GM15510 (cell line): ENCODE measurements around the gene AOPEP.

Experiments
- POLR2A ChIP-seq: IDR thresholded peaks from 3 replicates; pipeline ENCODE4 v1.6.1; 2011; ENCODE audit warnings: borderline replicate concordance; ENCODE audit not compliant: insufficient read length; ENCODE audit errors: extremely low read depth

AOPEP gene

DNA sequence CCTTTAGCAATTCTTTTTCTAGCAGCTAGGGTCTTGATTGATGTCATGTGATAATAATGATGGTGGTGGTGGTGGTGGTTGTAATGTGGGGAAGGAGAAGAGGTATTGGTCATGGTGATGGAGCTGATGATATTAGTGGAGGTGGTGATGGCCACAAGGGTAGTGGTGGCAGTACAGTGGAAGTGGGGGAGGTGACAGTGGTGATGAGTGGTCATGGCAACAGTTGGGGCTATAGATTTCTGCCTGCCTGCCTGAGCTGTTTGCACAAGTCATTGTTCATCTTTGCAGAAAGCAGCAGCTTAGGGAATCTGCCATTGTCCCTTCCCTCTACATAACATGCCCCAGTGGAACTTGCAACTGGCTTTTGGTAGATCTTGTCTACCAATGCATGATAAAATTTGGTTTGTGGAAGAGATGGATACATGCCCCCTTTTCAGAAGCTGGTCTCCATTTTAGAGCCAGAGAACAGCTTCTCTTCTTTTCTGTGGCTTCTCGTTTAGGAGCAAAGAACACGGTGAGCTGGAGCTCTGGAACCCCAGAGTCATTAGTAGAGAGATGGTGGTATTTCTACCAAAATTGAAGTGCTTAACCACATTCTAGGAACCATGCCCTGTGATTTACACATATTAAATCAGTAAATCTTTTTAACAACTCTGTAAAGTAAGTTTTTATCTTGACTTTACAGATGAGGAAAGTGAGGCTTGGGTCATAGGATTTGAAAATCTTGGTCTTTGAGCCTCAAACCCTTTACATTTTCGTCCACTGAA, 100.3 kb downstream of the AOPEP start:
- TF ChIP-seq POLR2A: no peak

DNA sequence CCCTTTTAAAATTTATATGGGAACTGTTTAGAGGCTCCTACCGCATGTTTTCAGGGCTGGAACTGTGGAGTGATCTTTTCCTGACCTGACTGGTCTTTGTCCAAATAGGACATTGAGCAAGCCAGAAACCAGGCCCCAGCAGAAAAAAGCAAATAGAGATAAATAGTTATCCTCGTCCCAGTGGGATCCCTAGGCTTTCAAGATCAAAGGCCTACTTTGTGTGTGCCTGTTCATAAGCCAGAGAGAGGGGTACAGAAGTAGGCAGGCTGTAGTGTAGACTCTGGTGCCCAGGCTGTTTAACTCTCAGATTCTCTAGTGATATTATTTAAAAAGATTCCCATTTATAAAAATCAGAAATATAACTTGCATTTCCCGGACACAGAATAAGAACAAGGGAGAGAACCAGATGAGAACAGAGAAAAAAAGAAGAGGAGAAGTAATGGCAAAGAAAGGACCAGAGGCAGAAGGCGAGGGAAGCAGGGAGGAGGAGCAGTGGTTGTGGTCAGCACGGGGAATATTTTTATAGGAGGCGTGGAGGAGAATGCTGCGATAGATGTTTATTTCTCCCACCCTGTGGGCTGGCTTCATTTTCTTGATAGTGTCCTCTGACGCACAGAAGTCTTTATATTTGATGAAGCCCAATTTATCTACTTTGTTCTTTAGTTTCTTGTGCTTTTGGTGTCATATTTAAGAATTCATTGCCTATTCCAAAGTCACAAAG, 101.2 kb downstream of the AOPEP start:
- no peak for TF ChIP-seq POLR2A

DNA sequence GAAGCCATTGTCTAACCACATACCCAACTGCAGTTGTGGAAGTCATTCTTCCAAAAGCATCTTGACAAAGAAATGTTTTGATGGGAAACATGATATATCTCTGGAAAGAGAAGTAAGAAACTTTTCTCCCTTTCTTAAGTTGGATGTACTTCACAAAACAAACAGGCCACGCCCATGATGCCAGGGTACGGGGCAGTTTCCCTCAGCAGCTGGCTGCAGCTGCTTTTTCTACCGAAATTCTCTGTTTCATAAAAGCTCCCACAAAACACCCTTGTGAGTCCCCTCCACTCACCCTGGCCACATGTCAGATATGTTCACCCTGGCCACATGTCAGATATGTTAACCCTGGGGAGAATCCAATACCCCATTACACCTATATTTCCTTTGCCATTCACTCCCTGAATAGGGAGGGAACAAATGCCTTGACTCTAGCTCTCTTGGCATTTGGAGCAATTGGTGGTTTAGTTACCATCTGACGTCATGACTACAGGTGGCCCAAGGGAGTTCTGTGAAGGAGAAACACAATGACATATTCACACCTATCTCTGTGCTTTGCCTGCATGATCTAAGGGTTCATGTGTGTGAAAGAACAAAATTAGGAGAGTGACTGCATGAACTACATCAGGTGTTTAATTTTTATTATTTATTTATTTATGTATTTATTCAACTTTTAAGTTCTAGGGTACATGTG, 103.0 kb downstream of the AOPEP start:
- TF ChIP-seq POLR2A: no peak

DNA sequence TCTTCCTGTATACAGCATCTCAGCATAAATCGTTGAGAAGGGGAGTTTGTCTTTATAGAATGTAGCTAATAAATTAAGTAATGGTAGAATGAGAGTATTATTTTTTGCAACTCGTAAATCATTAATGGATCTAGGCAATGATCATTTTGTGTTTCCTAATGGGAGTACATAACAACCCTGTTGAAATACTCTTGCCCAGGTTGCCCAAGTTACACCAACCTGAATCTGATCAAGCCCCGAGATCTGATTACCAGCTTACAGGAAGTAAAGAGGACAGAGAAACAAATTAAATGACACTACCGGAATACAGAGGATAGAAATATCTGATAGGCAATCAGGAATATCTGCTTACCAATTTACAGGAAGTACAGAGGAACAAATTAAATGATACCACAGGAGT, 107.3 kb downstream of the AOPEP start:
- TF ChIP-seq POLR2A: no peak

DNA sequence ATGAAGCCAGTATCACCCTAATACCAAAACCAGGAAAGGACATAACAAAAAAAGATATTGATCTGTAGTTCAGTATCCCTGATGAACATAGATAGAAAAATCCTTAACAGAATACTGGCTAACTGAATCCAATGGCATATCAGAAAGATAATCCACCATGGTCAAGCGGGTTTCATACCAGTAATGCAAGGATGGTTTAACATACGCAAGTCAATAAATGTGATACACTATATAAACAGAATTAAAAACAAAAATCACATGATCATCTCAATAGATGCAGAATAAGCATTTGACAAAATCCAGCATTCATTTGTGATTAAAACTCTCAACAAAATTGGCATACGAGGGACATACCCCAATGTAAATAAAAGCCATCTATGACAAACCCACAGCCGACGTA, 110.9 kb downstream of the AOPEP start:
- TF ChIP-seq POLR2A: no peak

DNA sequence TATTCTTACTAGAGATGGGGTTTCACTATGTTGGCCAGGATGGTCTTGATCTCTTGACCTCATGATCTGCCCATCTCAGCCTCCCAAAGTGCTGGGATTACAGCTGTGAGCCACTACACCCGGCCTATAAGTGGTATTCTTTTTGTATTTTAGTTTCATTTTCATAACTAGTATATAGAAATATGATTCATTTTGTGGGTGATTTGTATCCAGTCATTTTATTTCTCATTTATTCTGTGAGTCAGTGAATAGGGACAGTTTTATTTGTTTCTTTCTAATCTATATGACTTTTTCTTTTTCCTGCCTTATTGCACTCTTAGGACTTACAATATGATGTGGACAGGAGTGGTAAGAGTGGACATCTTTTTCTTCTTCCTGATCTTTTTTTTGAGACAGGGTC, 112.9 kb downstream of the AOPEP start:
- TF ChIP-seq POLR2A: no peak

DNA sequence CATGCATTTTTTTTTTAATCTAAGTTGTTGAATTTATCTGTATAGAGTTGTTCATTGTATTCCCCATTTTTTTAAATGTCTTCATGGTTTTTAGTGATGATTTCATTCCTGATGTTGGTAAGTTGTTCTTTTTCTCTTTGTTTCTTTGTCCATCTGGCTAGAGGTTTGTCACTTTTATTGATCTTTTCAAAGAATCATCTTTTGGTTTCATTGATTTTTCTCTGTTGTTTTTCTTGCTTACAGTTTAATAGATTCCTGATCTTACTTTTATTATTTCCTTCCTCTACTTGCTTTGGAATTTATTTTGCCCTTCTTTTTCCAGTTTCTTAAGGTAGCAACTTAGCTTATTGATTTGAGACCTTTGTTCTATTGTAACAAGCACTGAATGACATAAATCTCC, 114.2 kb downstream of the AOPEP start:
- no peak for TF ChIP-seq POLR2A

DNA sequence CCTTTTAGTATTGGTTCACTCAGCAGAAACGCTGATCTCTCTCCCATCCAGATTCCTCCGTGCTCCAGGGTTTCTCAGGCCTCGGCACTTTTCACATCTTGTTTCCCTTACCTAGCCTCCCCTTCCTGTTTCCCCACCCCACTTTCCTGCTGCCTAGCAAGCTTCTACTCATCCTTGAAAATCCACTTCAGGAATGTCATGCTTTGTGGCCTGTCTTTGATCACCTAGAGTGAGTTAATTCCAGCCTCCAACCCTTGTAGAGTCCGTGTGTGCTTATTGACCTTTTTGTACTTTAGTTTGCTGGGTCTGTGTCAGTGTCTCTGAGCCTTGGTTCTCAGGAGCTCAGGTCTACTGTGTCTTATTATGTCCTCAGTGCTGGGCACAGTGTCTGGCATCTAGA, 116.6 kb downstream of the AOPEP start:
- TF ChIP-seq POLR2A: no peak

DNA sequence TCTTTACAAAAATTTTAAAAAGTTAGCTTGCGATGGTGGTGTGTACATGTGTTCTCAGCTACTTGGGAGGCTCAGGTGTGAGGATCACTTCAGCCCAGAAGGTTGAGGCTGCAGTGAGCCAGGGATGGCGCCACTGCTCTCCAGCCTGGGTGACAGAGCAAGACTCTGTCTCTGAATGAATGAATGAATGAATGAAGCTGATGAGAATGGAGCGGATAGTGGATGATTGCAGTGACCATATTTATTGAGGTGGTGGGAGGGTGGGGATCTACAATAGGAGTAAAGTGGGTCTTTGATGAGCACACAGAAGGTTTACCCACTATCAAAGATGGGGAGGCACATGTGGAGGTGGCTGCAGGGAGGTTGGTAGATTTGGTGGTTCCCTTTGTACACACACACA, 120.2 kb downstream of the AOPEP start:
- no peak for TF ChIP-seq POLR2A

DNA sequence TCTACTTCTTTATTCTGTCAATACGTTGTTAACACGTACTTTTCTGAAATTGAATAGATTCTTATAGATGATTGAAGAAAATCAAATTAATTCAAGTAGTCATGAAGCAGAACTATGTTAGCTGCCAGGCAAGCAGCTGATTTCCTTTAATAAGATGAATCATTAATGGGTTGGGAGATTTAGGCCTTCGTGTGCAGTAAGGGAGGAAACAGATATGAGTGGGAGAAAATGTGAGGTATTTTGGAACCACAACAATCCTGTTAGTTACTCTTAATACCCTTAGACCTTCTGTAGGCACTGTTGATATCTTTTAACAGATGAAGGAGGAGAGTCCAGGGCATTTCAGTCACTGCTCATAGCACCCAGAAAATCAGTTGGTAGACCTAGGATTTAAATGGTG, 121.0 kb downstream of the AOPEP start:
- no peak for TF ChIP-seq POLR2A

DNA sequence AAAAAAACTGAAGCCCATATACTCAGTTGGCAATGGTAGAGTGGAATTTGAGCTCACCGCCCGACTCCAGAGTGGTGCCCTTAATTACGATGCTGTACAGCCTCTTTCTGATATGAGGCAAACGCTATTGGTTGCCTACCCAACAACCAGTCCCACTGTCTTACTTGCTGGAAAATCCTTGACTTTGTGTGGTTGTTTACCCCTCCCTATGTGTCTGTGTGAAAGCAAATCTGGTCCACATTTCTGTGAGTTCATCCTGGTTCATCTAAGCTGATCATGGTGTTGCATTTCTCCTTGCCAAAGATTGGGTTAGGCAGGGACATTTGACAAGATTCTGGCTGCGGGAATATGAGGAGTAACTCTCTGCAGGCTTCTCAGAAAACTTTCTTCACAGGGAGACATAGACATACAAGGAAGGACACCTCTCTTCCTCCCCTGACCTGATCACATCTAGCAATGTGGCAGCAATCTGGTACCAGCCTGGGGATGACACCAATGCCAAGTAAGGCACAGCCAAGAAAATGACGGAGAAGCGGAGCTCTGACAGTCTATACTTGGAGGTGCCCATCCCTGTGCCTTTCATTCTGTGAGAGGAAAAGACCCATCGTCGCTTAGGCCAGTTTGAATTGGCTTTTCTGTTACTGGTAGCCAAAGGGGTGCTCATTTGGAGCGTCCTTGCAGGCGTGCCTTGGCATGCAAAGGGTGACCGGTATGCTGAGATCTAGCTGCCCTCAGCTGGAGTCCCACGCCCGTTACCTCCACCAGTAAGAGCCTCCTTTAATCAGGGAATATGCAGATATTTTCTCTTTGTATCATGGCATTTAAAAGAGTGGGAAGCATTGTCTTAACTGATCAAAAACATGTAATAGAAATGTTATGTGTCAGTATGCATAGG, 124.3 kb downstream of the AOPEP start:
- TF ChIP-seq POLR2A: no peak

DNA sequence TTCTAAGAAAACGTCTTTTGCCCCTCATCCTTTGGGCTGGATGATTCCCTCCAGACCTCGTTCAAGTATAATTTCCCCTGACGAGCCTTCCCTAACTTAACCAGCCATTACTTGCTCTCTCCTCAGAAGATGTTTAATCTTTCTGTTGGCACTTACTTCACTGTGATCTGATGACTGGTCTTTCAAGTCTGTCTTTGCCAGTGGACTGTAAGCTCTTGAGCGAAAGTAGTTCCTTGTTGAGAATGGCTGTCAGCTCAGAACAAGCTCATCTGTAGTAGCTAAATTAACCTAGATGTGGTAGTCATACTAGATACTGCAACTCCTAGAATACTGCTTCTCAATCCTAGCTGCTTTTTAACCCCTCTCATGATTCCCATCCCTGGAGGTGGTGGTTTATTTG, 125.0 kb downstream of the AOPEP start:
- no peak for TF ChIP-seq POLR2A

DNA sequence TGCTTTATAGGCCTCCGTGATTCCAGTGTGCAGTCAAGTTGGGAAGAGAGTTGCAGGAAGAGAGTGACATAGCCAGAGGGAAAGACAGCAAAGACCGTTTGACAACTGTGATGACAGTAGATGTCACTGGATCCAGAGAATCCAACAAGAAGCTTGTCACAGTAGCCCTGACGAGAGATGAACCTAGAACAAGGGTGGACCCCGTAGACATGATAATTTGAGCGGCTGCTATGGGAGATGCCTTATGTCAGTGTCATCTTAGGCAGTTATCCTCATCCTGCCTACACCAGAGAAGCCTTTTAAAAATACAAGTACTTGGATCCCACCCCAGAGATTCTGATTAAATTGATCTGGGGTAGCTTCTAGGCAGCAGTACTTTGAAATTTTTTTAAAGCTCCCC, 125.4 kb downstream of the AOPEP start:
- no peak for TF ChIP-seq POLR2A

DNA sequence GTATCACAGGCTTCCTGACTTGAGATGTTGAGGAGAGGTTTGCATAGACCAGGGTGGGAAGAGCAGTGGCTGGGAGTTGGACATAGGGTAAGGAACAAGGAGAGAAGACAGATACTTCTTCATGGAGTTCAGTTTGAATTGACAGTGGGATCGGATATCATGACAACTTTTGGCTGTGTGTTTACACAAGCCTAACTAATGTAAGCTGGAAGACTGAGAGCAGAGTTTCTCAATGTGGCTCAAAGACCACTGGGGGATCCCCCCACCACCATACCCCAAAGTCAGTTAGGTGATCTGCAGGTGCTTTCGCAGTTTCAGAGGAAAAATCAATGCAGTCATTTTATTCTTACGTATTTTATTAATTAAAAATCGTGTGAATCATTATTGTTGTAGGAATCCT, 125.9 kb downstream of the AOPEP start:
- TF ChIP-seq POLR2A: no peak

DNA sequence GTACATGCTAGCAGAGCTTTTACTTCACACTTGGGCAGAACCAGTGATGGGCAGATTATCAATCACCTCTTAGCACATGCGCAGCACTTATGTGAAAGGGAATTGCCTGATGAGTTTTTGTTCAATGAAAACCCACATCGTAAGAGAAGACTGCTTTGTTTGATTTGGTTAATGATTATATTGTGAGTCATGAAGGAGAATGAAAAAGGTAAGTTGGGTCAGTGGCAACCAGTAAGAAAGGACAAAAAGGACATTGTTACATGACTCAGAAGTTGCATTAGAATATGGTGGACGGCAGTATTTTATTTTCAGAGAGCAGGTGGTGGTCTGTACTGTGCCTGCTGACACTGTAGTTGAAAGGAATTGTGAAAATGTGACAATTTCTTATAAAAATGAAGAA, 127.4 kb downstream of the AOPEP start:
- TF ChIP-seq POLR2A: no peak
